Right atrium auricular region (tissue), 2 donors: Measurements from ENCODE around the gene PGM2L1. TPM values are rescaled to one million over a fixed set of nuclear protein-coding genes. Genes with fewer than 3 reads are reported as not detected.

ENCODE experiments used
- DNase-seq: peaks from one replicate; pipeline ENCODE4 v3.0.0-alpha.2; 2019; ENCODE audit warnings: low spot score
- H3K27ac ChIP-seq, 2 donors: fragments of 200-600 bp; sonication (generic); 1 replicate in 1 of 2; 2 replicates in 1 of 2; pipeline ENCODE4 v1.5.1; 2016 to 2019
- H3K27me3 ChIP-seq, 2 donors: fragments of 200-600 bp; sonication (generic); one replicate each; pipeline versions ENCODE4 v1.5.1 to v1.6.0; 2017 to 2019
- H3K36me3 ChIP-seq: fragments of 200-600 bp; sonication (generic); one replicate; pipeline ENCODE4 v1.5.1; 2016
- H3K4me1 ChIP-seq, 2 donors: fragments of 200-600 bp; sonication (generic); one replicate each; pipeline versions ENCODE4 v1.5.1 to v1.6.0; 2017 to 2019
- H3K4me3 ChIP-seq, 2 donors: fragments of 200-600 bp; sonication (generic); 1 replicate in 1 of 2; 2 replicates in 1 of 2; pipeline ENCODE4 v1.5.1; 2017 to 2019; ENCODE audit warnings: mild to moderate bottlenecking in 1 of 2, moderate library complexity in 1 of 2
- H3K9me3 ChIP-seq, 2 donors: fragments of 200-600 bp; sonication (generic); one replicate each; pipeline ENCODE4 v1.5.1; 2019
- CTCF ChIP-seq, 2 donors: fragments of 200-600 bp; sonication (generic); IDR thresholded peaks; one replicate each; pipeline ENCODE4 v1.5.1; 2019; ENCODE audit warnings: antibody characterized with exemption in 2 of 2
- total RNA-seq, 2 donors: library from RNA; depleted of rRNA; stranded (reverse); fragments of >200 nt; gene quantifications; one replicate each; pipeline ENCODE4 v1.1.0, GENCODE V29; 2016

PGM2L1 gene
- total RNA-seq, 2 donors from 2014 or later = 2.3 to 3.4 TPM

GRCh38 chr11:74322667-74323066 is 75.6 kb downstream of the PGM2L1 start:
- H3K9me3 ChIP-seq = no peaks in the 10 kb centered on the region
- DNase-seq = peak; percentile 69
- no peak for TF ChIP-seq CTCF (IDR thresholded peaks at IDR 0.05)
- H3K4me3 ChIP-seq = no peak overlapping the region
- no peaks in the 10 kb centered on the region for H3K36me3 ChIP-seq
- H3K27me3 ChIP-seq = no peaks in the 10 kb centered on the region
- H3K4me1 ChIP-seq = peaks cover 0 to 40% of the 10 kb centered on the region in 2 donors
- peak overlapping the region; percentile 28 to 48 for H3K27ac ChIP-seq

- DNase-seq = no peak
- H3K4me1 ChIP-seq = peaks cover 0 to 36% of the 10 kb centered on the region in 2 donors
- peaks cover 0 to 9% of the 10 kb centered on the region in 2 donors for H3K9me3 ChIP-seq
- TF ChIP-seq CTCF (IDR thresholded peaks at IDR 0.05) = peak; percentile 27 to 67
- H3K4me3 ChIP-seq = no peak overlapping the region
- no peaks in the 10 kb centered on the region for H3K27me3 ChIP-seq
- H3K36me3 ChIP-seq = no peaks in the 10 kb centered on the region
- H3K27ac ChIP-seq = peak overlapping the region; percentile 17 to 28
Measured at GRCh38 chr11:74321487-74322188, 76.6 kb downstream of the PGM2L1 start.

GRCh38 chr11:74320538-74320937 is 77.7 kb downstream of the PGM2L1 start:
- DNase-seq = no peak
- Histone ChIP-seq H3K9me3 (peaks cover 0 to 13% of the 10 kb centered on the region in 2 donors), H3K27ac (no peak overlapping the region), H3K4me1 (peaks cover 0 to 24% of the 10 kb centered on the region in 2 donors), H3K36me3 (no peaks in the 10 kb centered on the region), H3K27me3 (no peaks in the 10 kb centered on the region), H3K4me3 (no peak overlapping the region)
- TF ChIP-seq CTCF (IDR thresholded peaks at IDR 0.05) = no peak

GRCh38 chr11:74319139-74319816 is 79.0 kb downstream of the PGM2L1 start:
- Histone ChIP-seq H3K4me1 (peaks cover 0 to 20% of the 10 kb centered on the region in 2 donors), H3K4me3 (no peak overlapping the region), H3K27me3 (no peaks in the 10 kb centered on the region), H3K27ac (peak overlapping the region in 1 of 2 donors; percentile 18), H3K9me3 (peaks cover 0 to 13% of the 10 kb centered on the region in 2 donors), H3K36me3 (no peaks in the 10 kb centered on the region)
- no peak for TF ChIP-seq CTCF (IDR thresholded peaks at IDR 0.05)
- no peak for DNase-seq

GRCh38 chr11:74318241-74318932 is 79.8 kb downstream of the PGM2L1 start:
- no peak overlapping the region for H3K4me3 ChIP-seq
- no peak for TF ChIP-seq CTCF (IDR thresholded peaks at IDR 0.05)
- DNase-seq = no peak
- peak overlapping the region in 1 of 2 donors; percentile 18 for H3K27ac ChIP-seq
- H3K36me3 ChIP-seq = no peaks in the 10 kb centered on the region
- no peaks in the 10 kb centered on the region for H3K27me3 ChIP-seq
- H3K9me3 ChIP-seq = peaks cover 0 to 13% of the 10 kb centered on the region in 2 donors
- H3K4me1 ChIP-seq = peaks cover 0 to 20% of the 10 kb centered on the region in 2 donors
